A549 treated with AZD9567 at 1 μM for 4 hours (cell line): Measurements from ENCODE around the gene ARFGEF2. TPM values are rescaled to one million over a fixed set of nuclear protein-coding genes. Genes with fewer than 3 reads are reported as not detected.

Source experiments
- total RNA-seq: library from RNA; stranded (reverse); fragments of 200-300 nt; extraction: Qiagen RNA extraction; gene quantifications from 5 replicates; pipeline ENCODE4 v1.2.3, GENCODE V29; 2022; ENCODE audit not compliant: insufficient read depth

ARFGEF2 gene
- total RNA-seq: 11.8 to 15.8 TPM (median 14.6 TPM) in 5 replicates

GRCh38 chr20:48921168-48921882, at the start of gene ARFGEF2:
TSS of gene ARFGEF2 (plus strand) at chr20:48921711. CDS start at chr20:48921890, 179 bp downstream.

GRCh38 chr20:49046087-49046900, 124.8 kb downstream of the ARFGEF2 start, which contains the start of gene CSE1L:
TSS of gene CSE1L (plus strand) at chr20:49046312. CDS start at chr20:49058464, 12,152 bp downstream.

Other genes starting within 250 kb of the ARFGEF2 start
- gene PREX1, start 93.7 kb upstream of the ARFGEF2 start, total RNA-seq: 7.5 to 11.4 TPM (median 10.7 TPM) in 5 replicates
- 87.7 to 114 TPM (median 91.0 TPM) in 5 replicates for gene CSE1L, start 124.6 kb downstream of the ARFGEF2 start, total RNA-seq